ENCODE results near the gene HIGD2B.
A peak's percentile ranks its signal among the peaks of the same experiment; 100 is the strongest.
"Not testable (repeated sequence)": the region's sequence is repeated elsewhere in the genome, so short reads cannot be mapped to it uniquely, and the experiment has no call there.

Gene HIGD2B

GRCh38 chr15:72685925-72686794, at the start of gene HIGD2B, which contains the start of gene BBS4:
Gene HIGD2B (minus strand): TSS chr15:72686182. CDS start chr15:72676374, 9,808 bp downstream.
Gene BBS4 (plus strand): TSS chr15:72686207. CDS start chr15:72686228, 21 bp downstream.
- peak; percentile 95 for FAIRE-seq
- peak; percentile 92 for DNase-seq (ENCODE audit: insufficient read length, low spot score)

- FAIRE-seq, result no peak
- no peak for DNase-seq (ENCODE audit: insufficient read length, low spot score)
These were observed 49.1 kb upstream of the HIGD2B start for GRCh38 chr15:72735111-72735510.

- DNase-seq (ENCODE audit: insufficient read length, low spot score) (no peak), FAIRE-seq (no peak)
These were observed 48.2 kb upstream of the HIGD2B start for GRCh38 chr15:72733941-72734738.

GRCh38 chr15:72732516-72732915, 46.5 kb upstream of the HIGD2B start:
- DNase-seq (ENCODE audit: insufficient read length, low spot score) (no peak), FAIRE-seq (no peak)

GRCh38 chr15:72732086-72732485, 46.1 kb upstream of the HIGD2B start:
- no peak for FAIRE-seq
- DNase-seq (ENCODE audit: insufficient read length, low spot score), result no peak

- no peak for DNase-seq (ENCODE audit: insufficient read length, low spot score)
- no peak for FAIRE-seq
These were observed 42.8 kb upstream of the HIGD2B start for GRCh38 chr15:72728821-72729220.

GRCh38 chr15:72728249-72728648, 42.3 kb upstream of the HIGD2B start:
- not testable (repeated sequence) for DNase-seq (ENCODE audit: insufficient read length, low spot score); FAIRE-seq

GRCh38 chr15:72727154-72727553, 41.2 kb upstream of the HIGD2B start:
- no peak for DNase-seq (ENCODE audit: insufficient read length, low spot score)
- no peak for FAIRE-seq

- not testable (repeated sequence) for FAIRE-seq; DNase-seq (ENCODE audit: insufficient read length, low spot score)
These were observed 39.9 kb upstream of the HIGD2B start for GRCh38 chr15:72725851-72726250.

GRCh38 chr15:72725446-72725845, 39.5 kb upstream of the HIGD2B start:
- DNase-seq (ENCODE audit: insufficient read length, low spot score), result no peak
- no peak for FAIRE-seq

GRCh38 chr15:72724028-72724427, 38.0 kb upstream of the HIGD2B start:
- FAIRE-seq, result no peak
- DNase-seq (ENCODE audit: insufficient read length, low spot score), result no peak

GRCh38 chr15:72722071-72722696, 36.2 kb upstream of the HIGD2B start:
- FAIRE-seq (peak; percentile 44), DNase-seq (ENCODE audit: insufficient read length, low spot score) (peak; percentile 56)

GRCh38 chr15:72708551-72709303, 22.7 kb upstream of the HIGD2B start:
- DNase-seq (ENCODE audit: insufficient read length, low spot score); FAIRE-seq: not testable (repeated sequence)

- FAIRE-seq (no peak), DNase-seq (ENCODE audit: insufficient read length, low spot score) (peak; percentile 32)
These were observed 20.3 kb upstream of the HIGD2B start for GRCh38 chr15:72706266-72706665.

GRCh38 chr15:72700076-72700475, 14.1 kb upstream of the HIGD2B start:
- DNase-seq (ENCODE audit: insufficient read length, low spot score), result no peak
- FAIRE-seq, result no peak

- no peak for DNase-seq (ENCODE audit: insufficient read length, low spot score)
- FAIRE-seq, result no peak
These were observed 13.0 kb upstream of the HIGD2B start for GRCh38 chr15:72698938-72699337.

- DNase-seq (ENCODE audit: insufficient read length, low spot score), result no peak
- no peak for FAIRE-seq
These were observed 5.0 kb upstream of the HIGD2B start for GRCh38 chr15:72690938-72691337.

GRCh38 chr15:72688697-72689096, 2.7 kb upstream of the HIGD2B start:
- no peak for DNase-seq (ENCODE audit: insufficient read length, low spot score)
- FAIRE-seq, result no peak

GRCh38 chr15:72685301-72685924, 569 bp downstream of the HIGD2B start:
- FAIRE-seq, result no peak
- no peak for DNase-seq (ENCODE audit: insufficient read length, low spot score)

- no peak for FAIRE-seq
- no peak for DNase-seq (ENCODE audit: insufficient read length, low spot score)
These were observed 3.2 kb downstream of the HIGD2B start for GRCh38 chr15:72682772-72683171.

Data from HTR-8/SVneo (cell line).